ENCODE results near the gene CYP27A1.
A peak's percentile ranks its signal among the peaks of the same experiment; 100 is the strongest.

CYP27A1 gene

DNA sequence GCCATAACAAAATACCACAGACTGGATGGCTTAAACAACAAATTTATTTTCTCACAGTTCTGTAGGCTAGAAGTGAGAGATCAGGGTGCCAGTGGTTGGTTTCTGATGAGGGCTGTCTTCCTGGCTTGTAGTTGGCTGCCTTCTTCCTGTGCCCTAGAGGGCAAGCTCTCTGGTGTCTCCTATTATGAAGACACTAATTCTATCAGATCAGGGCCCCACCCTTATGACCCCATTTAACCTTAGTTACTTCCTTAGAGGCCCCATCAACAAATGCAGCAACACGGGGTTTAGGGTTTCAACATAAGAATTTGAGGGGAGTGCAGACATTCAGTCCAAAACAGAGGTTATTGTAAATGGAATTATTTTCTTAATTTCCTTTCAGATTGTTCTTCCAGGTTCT lies 22.9 kb downstream of the CYP27A1 start:
- no peak for ATAC-seq
- TF ChIP-seq, protein P1, sequence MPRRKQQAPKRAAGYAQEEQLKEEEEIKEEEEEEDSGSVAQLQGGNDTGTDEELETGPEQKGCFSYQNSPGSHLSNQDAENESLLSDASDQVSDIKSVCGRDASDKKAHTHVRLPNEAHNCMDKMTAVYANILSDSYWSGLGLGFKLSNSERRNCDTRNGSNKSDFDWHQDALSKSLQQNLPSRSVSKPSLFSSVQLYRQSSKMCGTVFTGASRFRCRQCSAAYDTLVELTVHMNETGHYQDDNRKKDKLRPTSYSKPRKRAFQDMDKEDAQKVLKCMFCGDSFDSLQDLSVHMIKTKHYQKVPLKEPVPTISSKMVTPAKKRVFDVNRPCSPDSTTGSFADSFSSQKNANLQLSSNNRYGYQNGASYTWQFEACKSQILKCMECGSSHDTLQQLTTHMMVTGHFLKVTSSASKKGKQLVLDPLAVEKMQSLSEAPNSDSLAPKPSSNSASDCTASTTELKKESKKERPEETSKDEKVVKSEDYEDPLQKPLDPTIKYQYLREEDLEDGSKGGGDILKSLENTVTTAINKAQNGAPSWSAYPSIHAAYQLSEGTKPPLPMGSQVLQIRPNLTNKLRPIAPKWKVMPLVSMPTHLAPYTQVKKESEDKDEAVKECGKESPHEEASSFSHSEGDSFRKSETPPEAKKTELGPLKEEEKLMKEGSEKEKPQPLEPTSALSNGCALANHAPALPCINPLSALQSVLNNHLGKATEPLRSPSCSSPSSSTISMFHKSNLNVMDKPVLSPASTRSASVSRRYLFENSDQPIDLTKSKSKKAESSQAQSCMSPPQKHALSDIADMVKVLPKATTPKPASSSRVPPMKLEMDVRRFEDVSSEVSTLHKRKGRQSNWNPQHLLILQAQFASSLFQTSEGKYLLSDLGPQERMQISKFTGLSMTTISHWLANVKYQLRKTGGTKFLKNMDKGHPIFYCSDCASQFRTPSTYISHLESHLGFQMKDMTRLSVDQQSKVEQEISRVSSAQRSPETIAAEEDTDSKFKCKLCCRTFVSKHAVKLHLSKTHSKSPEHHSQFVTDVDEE (CRISPR knock-in tag; IDR thresholded peaks at IDR 0.05), result no peak
- TF ChIP-seq ZNF8 (CRISPR knock-in tag; IDR thresholded peaks at IDR 0.05), result no peak
- TF ChIP-seq ZNF70 (CRISPR knock-in tag; IDR thresholded peaks at IDR 0.05), result no peak
- TF ChIP-seq BACH2 (CRISPR knock-in tag; IDR thresholded peaks at IDR 0.05; ENCODE audit: borderline replicate concordance), result no peak
- TF ChIP-seq ESRRG (CRISPR knock-in tag; IDR thresholded peaks at IDR 0.05), result no peak
- no peak for TF ChIP-seq ZFP30 (CRISPR knock-in tag; IDR thresholded peaks at IDR 0.05)
- TF ChIP-seq, protein P2, sequence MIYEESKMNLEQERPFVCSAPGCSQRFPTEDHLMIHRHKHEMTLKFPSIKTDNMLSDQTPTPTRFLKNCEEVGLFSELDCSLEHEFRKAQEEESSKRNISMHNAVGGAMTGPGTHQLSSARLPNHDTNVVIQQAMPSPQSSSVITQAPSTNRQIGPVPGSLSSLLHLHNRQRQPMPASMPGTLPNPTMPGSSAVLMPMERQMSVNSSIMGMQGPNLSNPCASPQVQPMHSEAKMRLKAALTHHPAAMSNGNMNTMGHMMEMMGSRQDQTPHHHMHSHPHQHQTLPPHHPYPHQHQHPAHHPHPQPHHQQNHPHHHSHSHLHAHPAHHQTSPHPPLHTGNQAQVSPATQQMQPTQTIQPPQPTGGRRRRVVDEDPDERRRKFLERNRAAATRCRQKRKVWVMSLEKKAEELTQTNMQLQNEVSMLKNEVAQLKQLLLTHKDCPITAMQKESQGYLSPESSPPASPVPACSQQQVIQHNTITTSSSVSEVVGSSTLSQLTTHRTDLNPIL (CRISPR knock-in tag; IDR thresholded peaks at IDR 0.05; ENCODE audit: low read depth), result no peak
- TF ChIP-seq ZFP3 (CRISPR knock-in tag; IDR thresholded peaks at IDR 0.05), result no peak
- no peak for TF ChIP-seq TCF4 (CRISPR knock-in tag; IDR thresholded peaks at IDR 0.05; ENCODE audit: borderline replicate concordance)
- no peak for TF ChIP-seq ZC3H10 (CRISPR knock-in tag; IDR thresholded peaks at IDR 0.05)
- TF ChIP-seq ARNTL (CRISPR knock-in tag; IDR thresholded peaks at IDR 0.05; ENCODE audit: borderline replicate concordance, low read depth), result no peak
- no peak for TF ChIP-seq PPARA (CRISPR knock-in tag; IDR thresholded peaks at IDR 0.05; ENCODE audit: borderline replicate concordance)
- TF ChIP-seq ISL1 (CRISPR knock-in tag; IDR thresholded peaks at IDR 0.05), result no peak
- no peak for TF ChIP-seq SNAI2 (CRISPR knock-in tag; IDR thresholded peaks at IDR 0.05)
- no peak for TF ChIP-seq CSDC2 (CRISPR knock-in tag; IDR thresholded peaks at IDR 0.05)
- TF ChIP-seq TOX (CRISPR knock-in tag; IDR thresholded peaks at IDR 0.05; ENCODE audit: borderline replicate concordance), result no peak
- TF ChIP-seq, protein P3, sequence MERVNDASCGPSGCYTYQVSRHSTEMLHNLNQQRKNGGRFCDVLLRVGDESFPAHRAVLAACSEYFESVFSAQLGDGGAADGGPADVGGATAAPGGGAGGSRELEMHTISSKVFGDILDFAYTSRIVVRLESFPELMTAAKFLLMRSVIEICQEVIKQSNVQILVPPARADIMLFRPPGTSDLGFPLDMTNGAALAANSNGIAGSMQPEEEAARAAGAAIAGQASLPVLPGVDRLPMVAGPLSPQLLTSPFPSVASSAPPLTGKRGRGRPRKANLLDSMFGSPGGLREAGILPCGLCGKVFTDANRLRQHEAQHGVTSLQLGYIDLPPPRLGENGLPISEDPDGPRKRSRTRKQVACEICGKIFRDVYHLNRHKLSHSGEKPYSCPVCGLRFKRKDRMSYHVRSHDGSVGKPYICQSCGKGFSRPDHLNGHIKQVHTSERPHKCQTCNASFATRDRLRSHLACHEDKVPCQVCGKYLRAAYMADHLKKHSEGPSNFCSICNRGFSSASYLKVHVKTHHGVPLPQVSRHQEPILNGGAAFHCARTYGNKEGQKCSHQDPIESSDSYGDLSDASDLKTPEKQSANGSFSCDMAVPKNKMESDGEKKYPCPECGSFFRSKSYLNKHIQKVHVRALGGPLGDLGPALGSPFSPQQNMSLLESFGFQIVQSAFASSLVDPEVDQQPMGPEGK (CRISPR knock-in tag; IDR thresholded peaks at IDR 0.05; ENCODE audit: borderline replicate concordance), result no peak

DNA sequence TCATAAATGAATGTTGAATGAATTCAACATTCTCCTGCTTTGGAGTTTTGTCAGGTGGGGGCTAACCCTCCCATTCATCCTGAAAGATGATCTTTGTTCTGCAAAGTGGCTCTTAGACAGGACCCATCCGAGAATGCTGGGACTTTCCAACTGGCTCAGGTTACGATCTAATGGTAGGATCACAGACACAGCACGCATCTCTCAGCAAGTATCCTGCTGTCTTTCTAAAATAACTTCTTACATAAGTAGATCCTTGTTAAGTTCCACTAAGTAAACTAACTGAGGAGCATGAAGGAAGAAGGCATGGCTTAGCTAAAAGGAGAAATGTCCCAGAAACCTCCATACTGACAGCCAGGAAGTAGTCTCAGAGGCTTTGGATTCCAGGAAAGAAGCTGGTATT lies 23.7 kb downstream of the CYP27A1 start:
- TF ChIP-seq, protein P4, sequence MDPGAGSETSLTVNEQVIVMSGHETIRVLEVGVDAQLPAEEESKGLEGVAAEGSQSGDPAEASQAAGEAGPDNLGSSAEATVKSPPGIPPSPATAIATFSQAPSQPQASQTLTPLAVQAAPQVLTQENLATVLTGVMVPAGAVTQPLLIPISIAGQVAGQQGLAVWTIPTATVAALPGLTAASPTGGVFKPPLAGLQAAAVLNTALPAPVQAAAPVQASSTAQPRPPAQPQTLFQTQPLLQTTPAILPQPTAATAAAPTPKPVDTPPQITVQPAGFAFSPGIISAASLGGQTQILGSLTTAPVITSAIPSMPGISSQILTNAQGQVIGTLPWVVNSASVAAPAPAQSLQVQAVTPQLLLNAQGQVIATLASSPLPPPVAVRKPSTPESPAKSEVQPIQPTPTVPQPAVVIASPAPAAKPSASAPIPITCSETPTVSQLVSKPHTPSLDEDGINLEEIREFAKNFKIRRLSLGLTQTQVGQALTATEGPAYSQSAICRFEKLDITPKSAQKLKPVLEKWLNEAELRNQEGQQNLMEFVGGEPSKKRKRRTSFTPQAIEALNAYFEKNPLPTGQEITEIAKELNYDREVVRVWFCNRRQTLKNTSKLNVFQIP (CRISPR knock-in tag; IDR thresholded peaks at IDR 0.05; ENCODE audit: borderline replicate concordance, low read depth), result no peak
- TF ChIP-seq ZFP30 (CRISPR knock-in tag; IDR thresholded peaks at IDR 0.05), result no peak
- TF ChIP-seq SNAI2 (CRISPR knock-in tag; IDR thresholded peaks at IDR 0.05), result no peak
- TF ChIP-seq CSDC2 (CRISPR knock-in tag; IDR thresholded peaks at IDR 0.05), result no peak
- TF ChIP-seq, protein P2 (CRISPR knock-in tag; IDR thresholded peaks at IDR 0.05; ENCODE audit: low read depth), result no peak
- ATAC-seq, result peak; percentile 81

DNA sequence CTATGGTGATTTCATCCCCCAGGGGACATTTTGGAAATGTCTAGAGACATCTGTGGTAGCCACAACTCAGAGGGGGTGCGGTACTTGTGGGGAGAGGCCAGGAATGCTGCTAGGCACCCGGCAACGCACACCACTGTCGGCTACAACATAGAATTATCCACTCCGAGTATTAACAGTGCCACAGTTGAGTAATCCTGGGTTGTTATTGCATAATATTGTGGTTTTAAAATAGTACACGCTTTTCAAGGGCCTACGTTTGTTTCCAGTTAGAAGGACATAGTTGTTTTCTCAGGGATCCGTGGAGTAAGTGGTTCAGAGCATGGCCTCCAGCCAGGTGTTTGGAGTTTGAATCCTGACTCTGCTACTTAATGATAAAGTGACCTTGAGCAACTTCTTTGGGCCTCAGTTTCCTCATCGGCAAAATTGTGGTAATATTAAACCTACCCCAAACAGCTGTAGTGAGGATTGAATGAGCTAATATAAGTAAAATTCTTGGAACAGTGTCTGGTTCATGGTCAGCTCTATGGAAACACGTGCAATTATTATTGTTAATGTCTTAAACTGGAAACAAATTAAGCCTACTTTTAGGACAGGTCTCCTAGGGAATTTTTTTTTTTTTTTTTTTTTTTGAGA lies 24.5 kb downstream of the CYP27A1 start:
- ATAC-seq, result peak; percentile 73
- TF ChIP-seq, protein P4 (CRISPR knock-in tag; IDR thresholded peaks at IDR 0.05; ENCODE audit: borderline replicate concordance, low read depth), result no peak
- TF ChIP-seq ISL1 (CRISPR knock-in tag; IDR thresholded peaks at IDR 0.05), result peak; percentile 24; the same call in 1 of the 2 replicates
- TF ChIP-seq, protein P3 (CRISPR knock-in tag; IDR thresholded peaks at IDR 0.05; ENCODE audit: borderline replicate concordance), result 0 out of 2 replicates have a peak, but pooled peaks have one; percentile 26

Measured in SK-N-SH treated with all-trans-retinoic acid at 6 μM for 48 hours (cell line).